ENCODE measurements around the gene GBGT1. TPM values are rescaled to one million over a fixed set of nuclear protein-coding genes. Genes with fewer than 3 reads are reported as not detected.
A peak's percentile ranks its signal among the peaks of the same experiment; 100 is the strongest.

Gene GBGT1
- total and polyA plus RNA-seq, 4 donors, result 6.1 to 42.9 (median 23.2) TPM

- H3K4me3 ChIP-seq, result no peak overlapping the region
- no peaks in the 10 kb centered on the region for H3K27me3 ChIP-seq (ENCODE audit: control insufficient read depth in 3 of 3, insufficient read depth in 3 of 3, low read length in 2 of 3)
- no peak for ATAC-seq (ENCODE audit: insufficient read depth, low FRiP score)
- no peak overlapping the region for H3K27ac ChIP-seq (ENCODE audit: low read depth in 1 of 2, low read length in 1 of 2)
- TF ChIP-seq CTCF (IDR thresholded peaks at IDR 0.05; ENCODE audit: control extremely low read depth, extremely low read depth), result no peak
- WGBS, 2 donors, result 94 to 96% methylated on average over 13 of the region's 13 CpGs
- H3K9ac ChIP-seq (ENCODE audit: insufficient read depth in 1 of 2, low read length in 2 of 2), result no peak overlapping the region
- peaks cover 0 to 3% (median 0%) of the 10 kb centered on the region in 5 donors for H3K4me1 ChIP-seq (ENCODE audit: control insufficient read depth in 5 of 5, insufficient read depth in 5 of 5, low read length in 5 of 5)
- DNase-seq, result no peak
- peaks cover 0 to 3% (median 0%) of the 10 kb centered on the region in 4 donors for H3K36me3 ChIP-seq (ENCODE audit: control insufficient read depth in 4 of 4, insufficient read depth in 4 of 4, low read length in 4 of 4)
- no peaks in the 10 kb centered on the region for H3K9me3 ChIP-seq (ENCODE audit: control insufficient read depth in 4 of 4, insufficient read depth in 3 of 4, low read length in 3 of 4)
Measured at GRCh38 chr9:133154097-133154989, 9.4 kb downstream of the GBGT1 start.

GRCh38 chr9:133153227-133154096, 10.3 kb downstream of the GBGT1 start:
- no peaks in the 10 kb centered on the region for H3K9me3 ChIP-seq (ENCODE audit: control insufficient read depth in 4 of 4, insufficient read depth in 3 of 4, low read length in 3 of 4)
- H3K9ac ChIP-seq (ENCODE audit: insufficient read depth in 1 of 2, low read length in 2 of 2), result no peak overlapping the region
- 72 to 82% methylated on average over 36 of the region's 36 CpGs for WGBS, 2 donors
- no peaks in the 10 kb centered on the region for H3K27me3 ChIP-seq (ENCODE audit: control insufficient read depth in 3 of 3, insufficient read depth in 3 of 3, low read length in 2 of 3)
- TF ChIP-seq CTCF (IDR thresholded peaks at IDR 0.05; ENCODE audit: control extremely low read depth, extremely low read depth), result no peak
- ATAC-seq (ENCODE audit: insufficient read depth, low FRiP score) (no peak), DNase-seq (peak; percentile 34 to 60 (median 46))
- no peak overlapping the region for H3K4me3 ChIP-seq
- H3K36me3 ChIP-seq (ENCODE audit: control insufficient read depth in 4 of 4, insufficient read depth in 4 of 4, low read length in 4 of 4), result peaks cover 0 to 3% (median 0%) of the 10 kb centered on the region in 4 donors
- H3K27ac ChIP-seq (ENCODE audit: low read depth in 1 of 2, low read length in 1 of 2), result no peak overlapping the region
- peaks cover 0 to 3% (median 0%) of the 10 kb centered on the region in 5 donors for H3K4me1 ChIP-seq (ENCODE audit: control insufficient read depth in 5 of 5, insufficient read depth in 5 of 5, low read length in 5 of 5)

- ATAC-seq (ENCODE audit: insufficient read depth, low FRiP score) (no peak), DNase-seq (no peak)
- Histone ChIP-seq H3K36me3 (ENCODE audit: control insufficient read depth in 4 of 4, insufficient read depth in 4 of 4, low read length in 4 of 4) (peaks cover 0 to 3% (median 0%) of the 10 kb centered on the region in 4 donors), H3K4me1 (ENCODE audit: control insufficient read depth in 5 of 5, insufficient read depth in 5 of 5, low read length in 5 of 5) (peaks cover 0 to 14% (median 3%) of the 10 kb centered on the region in 5 donors), H3K9me3 (ENCODE audit: control insufficient read depth in 4 of 4, insufficient read depth in 3 of 4, low read length in 3 of 4) (no peaks in the 10 kb centered on the region), H3K27me3 (ENCODE audit: control insufficient read depth in 3 of 3, insufficient read depth in 3 of 3, low read length in 2 of 3) (no peaks in the 10 kb centered on the region), H3K27ac (ENCODE audit: low read depth in 1 of 2, low read length in 1 of 2) (peak overlapping the region in 1 of 2 donors; percentile 4), H3K4me3 (no peak overlapping the region), H3K9ac (ENCODE audit: insufficient read depth in 1 of 2, low read length in 2 of 2) (no peak overlapping the region)
- TF ChIP-seq CTCF (IDR thresholded peaks at IDR 0.05; ENCODE audit: control extremely low read depth, extremely low read depth), result no peak
- 81 to 90% methylated on average over 14 of the region's 14 CpGs for WGBS, 2 donors
Measured at GRCh38 chr9:133151601-133152525, 11.9 kb downstream of the GBGT1 start.
